HG03432 (cell line): ENCODE data around the gene HECTD4.
A peak's percentile ranks its signal among the peaks of the same experiment; 100 is the strongest.
"Not testable (repeated sequence)": the region's sequence is repeated elsewhere in the genome, so short reads cannot be mapped to it uniquely, and the experiment has no call there.

ENCODE experiments used
- ATAC-seq: cut with Tn5 transposase; IDR thresholded peaks from one replicate; pipeline ENCODE4 v1.9.1; 2021; ENCODE audit warnings: mild to moderate bottlenecking, moderate library complexity; ENCODE audit not compliant: unreplicated experiment

The HECTD4 gene

DNA sequence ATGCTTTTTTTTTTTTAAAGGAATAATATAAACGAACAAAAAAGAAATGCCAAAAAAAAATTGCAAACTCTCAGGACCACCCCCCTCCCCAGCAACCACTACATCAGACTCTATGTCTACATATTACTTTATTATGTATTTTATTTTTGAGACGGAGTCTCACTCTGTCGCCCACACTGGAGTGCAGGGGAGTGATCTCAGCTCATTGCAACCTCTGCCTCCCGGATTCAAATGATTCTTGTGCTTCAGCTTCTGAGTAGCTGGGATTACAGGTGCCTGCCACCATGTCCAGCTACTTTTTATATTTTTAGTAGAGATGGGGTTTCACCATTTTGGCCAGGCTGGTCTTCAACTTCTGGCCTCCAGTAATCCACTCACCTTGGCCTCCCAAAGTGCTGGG, 22.9 kb downstream of the HECTD4 start:
- ATAC-seq = no peak

DNA sequence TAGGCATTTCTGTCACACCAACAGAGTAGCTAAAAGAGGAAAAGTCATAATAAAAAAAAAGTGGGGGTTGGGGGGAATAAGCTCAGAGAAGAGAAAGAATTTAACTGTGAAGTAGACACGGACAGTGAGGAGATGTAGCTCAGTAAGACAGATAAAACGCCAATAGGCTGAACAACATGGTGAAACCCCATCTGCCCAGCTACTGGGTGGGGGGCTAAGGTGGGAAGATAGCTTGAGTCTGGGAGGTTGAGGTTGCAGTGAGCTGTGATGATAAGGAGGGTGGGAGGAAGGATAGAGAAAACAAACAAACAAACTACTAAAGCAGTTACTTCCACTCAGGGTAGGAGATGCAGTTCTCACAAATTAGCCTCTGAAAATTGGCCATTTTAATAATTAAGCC, 25.0 kb downstream of the HECTD4 start:
- no peak for ATAC-seq

DNA sequence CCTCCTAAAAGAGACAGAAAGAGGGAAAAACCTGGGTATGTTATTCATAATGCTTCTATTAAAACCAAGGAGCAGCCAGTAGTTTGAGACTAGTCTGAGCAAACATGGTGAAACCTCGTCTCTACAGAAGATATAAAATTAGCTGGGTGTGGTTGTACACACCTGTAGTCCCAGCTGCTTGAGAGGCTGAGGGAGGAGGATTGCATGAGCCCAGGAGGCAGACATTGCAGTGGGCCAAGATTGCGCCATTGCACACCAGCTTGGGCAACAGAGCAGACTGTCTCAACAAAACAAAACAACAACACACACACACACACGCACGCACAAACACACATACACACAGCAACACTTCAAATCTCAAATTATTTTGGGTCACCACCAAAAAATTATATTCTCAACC, 27.8 kb downstream of the HECTD4 start:
- ATAC-seq = no peak

DNA sequence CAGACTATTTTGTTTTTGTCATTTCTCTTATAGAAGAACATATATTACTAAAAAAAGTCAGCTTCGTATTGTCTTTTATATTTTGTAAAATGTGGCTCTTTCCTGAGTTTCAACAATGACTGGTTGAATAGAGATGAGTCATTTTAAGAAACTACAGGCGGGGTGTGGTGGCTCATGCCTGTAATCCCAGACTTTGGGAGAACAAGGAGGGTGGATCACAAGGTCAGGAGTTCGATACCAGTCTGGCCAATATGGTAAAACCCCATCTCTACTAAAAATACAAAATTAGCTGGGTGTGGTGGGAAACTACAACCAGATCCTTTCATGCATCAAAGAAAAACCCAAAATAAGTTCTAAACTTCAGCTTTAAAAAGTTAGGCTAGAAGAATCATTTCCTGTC, 28.8 kb downstream of the HECTD4 start:
- ATAC-seq = no peak

DNA sequence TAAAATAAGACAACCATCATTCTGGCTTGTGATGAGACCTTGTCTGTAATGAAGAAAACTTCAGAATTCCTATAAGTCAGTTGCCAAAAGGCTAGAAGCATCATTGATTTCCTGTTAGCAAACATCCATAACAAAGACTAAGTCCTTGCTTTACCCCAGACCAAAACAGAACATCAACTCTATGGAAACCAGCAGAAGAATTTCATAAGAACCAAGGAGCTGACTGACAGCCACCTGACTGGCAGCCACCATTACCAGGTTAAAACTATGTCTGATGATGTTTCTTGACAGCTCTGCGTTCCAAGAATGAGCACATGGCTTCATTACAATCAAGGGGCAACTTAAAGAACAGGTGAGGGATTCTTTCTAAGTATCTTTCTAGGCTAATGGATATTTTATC, 29.3 kb downstream of the HECTD4 start:
- ATAC-seq = no peak

DNA sequence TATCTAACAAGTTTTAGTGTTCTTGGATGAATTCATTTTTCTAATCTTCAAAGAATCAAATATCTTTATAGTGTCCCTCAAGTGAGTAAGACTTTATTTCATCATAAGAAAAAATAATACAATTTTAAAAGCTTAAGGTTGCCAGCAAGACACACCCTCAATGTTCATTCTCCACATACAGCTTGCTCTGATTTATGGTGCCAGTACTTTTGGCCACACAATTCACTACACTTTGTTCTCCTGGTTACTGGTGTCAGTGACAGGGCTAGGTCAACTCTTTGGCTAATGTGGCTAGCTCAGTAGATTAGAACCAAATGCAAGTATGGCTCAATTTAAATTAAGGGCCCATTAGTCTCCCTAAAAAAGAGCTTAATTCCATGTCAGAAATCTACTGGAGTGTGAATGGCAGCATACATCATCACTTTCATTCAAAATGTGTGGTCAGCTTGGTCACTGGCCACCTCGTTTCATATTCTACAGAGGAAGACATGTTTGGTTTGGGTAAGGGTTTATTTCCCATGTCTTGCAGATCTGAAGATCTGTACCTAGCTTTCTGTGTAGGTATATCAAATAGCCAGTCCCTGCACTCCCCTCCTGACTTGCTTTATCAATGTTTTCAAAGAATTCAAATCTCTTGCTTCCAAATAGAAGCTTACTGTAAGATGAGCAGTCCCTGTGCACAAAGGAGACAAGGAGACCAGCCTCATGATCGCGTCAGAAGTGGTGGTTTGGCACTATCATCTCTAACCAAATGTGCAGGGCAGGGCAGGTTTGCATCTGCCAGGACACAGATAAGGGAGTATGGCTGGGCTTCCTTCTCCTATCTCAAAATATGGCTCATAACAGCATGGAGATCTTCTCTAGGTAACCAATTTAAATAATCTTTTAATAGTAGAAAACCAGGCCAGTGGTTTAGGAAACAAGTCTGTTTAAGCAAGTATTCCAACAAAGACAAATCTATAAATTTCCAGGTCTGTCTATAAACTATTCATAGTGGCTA, 31.3 kb downstream of the HECTD4 start:
- no peak for ATAC-seq

DNA sequence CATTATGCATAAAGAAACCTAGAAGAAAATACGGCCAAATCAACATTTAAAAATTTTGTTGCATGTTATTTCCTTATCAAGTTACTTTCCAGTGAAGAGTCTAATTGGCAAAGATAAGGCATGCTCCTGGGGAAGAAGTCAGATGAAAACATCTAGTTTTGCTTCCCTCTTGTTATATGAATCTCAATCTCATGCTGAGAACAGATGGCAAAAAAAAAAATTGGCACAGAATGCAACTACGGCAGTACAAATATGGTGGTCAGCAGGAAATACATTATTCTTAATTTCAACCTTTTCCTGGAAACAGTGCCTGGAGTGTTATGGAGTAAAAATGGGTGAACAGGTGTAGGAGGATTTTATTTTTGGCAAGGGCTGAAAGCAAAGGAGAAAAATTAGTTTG, 32.8 kb downstream of the HECTD4 start:
- ATAC-seq = no peak

DNA sequence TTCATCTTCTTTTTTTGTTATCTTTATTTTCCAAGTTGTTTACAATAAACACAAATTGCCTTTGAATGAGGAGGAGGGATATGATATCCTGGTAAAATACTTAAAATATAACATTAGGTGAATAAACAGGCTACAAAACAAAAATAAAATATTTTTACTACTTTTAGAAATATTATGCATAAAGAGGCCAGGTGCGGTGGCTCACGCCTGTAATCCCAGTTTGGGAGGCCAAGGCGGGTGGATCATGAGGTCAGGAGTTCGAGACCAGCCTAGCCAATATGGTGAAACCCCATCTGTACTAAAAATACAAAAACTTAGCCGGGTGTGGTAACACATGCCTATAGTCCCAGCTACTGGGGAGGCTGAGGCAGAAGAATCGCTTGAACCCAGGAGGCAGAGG, 33.3 kb downstream of the HECTD4 start:
- not testable (repeated sequence) for ATAC-seq

DNA sequence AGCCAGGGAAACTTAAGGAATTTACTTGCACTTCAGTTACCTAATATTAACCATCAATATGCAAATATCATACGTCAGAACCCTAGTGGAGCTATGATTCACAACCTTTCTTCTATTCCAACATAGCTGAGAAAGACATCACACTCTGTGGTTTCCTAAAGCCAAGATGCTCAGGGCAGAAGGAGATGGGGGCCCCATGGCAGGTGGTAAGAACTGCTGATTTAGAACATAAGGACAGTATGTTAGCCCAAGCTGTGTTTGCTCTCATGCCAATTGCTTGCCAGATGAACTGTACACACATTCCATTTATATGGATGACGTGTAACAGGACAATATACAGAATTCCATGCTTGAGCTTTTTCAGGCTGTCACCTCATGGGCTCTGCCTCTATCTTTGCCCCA, 34.6 kb downstream of the HECTD4 start:
- ATAC-seq = peak; percentile 64

DNA sequence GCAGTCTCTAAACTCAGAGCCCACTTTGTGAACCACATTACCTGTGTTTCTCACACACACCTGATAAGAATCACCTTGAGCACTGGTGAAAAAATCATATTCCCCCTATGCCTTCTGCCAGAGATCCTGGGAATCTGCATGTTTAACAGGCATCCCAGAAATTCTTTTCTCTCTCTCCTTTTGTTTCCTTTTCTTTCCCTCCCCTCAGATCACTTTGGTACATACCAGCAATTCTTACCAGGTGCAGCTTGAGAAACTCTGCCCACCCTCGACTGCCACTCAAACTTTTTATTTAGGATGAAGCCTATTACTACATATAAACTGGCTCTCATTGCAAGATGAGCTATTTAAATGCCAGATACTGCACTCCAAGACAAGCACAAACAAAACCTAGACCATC, 36.0 kb downstream of the HECTD4 start:
- ATAC-seq = no peak

DNA sequence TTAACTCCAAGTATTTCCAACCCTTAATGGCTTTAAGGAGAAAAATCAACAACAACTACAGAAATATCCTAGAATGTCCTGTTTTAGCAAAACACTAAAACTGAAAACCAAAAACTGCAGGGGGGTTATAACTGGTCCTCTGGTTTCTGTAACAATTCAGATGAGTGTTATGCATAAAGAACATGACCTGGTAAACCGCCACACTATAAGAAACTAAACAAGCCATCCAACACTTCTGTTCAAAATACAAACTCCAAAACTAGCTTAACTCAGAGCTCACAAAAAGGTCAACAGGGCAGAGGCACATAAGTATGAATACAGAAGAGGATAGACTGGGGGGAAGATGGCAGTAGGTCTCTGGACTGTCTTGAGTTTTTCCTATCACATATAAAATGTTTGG, 38.0 kb downstream of the HECTD4 start:
- no peak for ATAC-seq

DNA sequence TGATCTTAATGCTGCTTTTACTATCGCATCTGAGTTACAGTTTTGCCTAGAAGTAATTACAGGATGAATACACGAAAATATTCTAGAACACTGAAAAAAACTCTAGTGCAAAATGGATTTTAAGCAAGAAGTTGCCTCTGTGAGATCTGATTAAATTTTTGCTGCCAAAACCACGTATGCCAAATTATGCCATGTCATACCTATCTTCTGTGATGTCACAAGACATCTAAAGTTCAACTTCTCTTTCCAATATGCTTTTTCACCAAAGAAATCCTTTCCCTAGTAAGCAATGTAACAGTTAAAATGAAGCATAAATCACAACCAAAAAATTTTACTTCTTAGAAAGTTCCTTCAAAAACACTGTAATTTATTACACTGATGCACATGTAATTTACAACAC, 39.6 kb downstream of the HECTD4 start:
- ATAC-seq = no peak

DNA sequence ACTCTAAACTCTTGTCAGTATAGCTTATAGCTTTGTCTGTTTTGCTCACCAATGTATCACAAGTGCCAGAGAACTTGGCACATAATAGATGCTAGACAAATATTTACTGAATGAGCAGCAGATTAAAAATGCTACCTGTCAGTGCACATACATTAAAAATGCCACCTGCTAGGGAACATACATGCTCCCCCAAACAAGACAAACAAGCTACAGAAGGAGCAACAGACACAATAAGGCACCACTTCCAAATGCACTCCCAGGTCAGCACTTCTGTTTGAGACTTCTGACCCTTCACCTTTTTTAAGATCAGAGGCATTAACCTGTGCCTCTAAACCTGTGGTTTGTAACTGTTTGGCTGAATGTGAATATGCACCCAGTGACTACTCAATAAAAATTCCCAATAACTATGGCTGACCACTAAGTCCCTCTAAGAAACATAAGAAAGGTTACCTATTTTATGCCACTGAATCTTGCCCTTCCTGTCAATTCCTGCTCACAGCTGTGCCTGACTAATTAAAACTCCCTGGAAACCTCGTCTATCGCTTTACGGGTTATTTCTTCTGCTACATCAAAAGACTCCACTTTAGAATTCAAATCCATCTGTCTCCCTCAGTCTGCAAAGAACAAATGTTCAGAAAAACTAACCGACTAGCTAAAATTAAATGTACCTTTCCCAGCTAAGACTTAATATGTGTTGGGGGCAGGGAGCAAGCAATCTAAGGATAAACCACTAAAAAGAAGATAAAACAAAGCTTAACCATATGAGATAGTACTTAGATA, 41.0 kb downstream of the HECTD4 start:
- no peak for ATAC-seq

DNA sequence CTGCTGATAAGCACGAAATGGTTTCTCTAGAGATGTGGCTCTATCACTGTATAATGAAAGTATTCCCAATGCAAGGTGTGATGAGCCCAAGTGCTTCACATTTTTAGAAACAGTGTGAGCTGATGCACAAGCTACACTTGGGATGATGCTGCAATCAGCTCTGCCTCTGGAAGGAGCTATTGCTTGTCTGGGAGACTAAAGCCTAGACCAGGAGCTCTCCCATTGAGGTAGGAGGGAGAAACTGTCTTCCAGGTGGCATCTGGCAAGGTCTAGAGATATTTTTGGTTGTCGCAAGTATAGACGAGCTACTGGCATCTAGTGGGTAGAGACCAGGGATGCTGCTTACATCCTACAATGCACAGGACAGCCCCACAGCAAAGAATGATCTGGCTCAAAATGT, 42.0 kb downstream of the HECTD4 start:
- no peak for ATAC-seq

DNA sequence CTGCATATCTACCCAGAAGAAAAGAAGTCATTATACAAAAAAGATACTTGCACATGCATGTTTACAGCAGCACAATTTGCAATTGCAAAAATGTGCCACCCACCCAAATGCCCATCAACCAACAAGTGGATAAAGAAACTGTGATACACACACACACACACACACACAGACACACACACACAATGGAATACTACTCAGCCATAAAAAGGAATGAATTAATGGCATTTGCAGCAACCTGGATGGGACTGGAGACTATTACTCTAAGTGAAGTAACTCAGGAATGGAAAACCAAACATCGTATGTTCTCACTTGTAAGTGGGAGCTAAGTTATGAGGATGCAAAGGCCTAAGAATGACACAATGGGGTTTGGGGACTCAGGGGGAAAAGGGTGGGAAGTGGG, 47.2 kb downstream of the HECTD4 start:
- not testable (repeated sequence) for ATAC-seq

DNA sequence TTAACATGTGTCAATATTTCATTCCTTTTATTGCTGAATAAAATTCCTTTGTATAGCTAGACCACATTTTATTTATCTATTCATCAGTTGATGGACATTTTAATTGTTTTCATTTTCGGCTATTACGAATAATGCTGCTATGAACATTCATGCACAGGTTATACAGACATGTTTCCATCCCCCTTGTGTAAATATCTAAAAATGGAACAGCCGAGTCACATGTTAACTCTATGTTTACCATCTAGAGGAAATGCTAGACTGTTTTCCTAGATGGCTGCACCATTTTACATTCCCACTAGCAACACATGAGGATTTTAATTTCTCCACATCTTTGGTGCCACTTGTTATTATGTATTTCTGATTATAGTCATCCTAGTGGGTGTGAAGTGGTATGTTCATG, 49.2 kb downstream of the HECTD4 start:
- no peak for ATAC-seq

DNA sequence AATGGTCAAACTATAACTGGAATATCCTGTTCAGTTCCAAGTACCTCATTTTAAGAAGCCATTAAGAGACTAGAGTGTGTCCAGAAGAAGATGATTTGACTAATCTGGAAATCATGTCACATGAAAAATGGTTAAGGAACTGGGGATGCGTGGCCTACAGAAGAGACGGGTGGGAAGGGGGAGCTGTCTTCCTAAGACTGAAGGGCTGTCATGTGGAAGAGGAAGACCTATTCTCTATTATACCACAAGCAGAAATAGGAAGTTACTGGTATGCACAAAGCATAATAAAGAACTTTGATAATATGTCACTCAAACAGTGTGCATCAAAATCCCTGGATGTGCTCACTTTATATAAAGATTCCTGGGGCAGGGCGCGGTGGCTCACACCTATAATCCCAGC, 50.3 kb downstream of the HECTD4 start:
- ATAC-seq = no peak

DNA sequence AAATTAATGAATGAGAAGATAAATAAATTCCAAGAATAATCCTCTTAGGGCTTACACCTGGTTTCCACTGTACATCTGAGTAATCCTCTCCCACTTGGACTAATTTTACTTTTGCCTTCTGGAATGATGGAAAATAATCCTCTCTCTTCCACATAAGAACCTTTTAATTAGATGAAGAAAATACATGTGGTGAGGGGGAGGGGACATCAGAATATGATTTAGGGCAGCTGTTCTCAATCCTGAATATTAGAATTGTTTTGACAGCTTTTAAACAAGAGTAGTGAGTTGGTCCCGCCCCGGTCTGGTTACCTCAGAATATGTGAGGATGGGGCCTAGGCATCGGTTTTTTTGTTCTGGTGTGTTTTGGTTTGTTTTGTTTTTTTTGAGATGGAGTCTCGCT, 51.5 kb downstream of the HECTD4 start:
- ATAC-seq = no peak

DNA sequence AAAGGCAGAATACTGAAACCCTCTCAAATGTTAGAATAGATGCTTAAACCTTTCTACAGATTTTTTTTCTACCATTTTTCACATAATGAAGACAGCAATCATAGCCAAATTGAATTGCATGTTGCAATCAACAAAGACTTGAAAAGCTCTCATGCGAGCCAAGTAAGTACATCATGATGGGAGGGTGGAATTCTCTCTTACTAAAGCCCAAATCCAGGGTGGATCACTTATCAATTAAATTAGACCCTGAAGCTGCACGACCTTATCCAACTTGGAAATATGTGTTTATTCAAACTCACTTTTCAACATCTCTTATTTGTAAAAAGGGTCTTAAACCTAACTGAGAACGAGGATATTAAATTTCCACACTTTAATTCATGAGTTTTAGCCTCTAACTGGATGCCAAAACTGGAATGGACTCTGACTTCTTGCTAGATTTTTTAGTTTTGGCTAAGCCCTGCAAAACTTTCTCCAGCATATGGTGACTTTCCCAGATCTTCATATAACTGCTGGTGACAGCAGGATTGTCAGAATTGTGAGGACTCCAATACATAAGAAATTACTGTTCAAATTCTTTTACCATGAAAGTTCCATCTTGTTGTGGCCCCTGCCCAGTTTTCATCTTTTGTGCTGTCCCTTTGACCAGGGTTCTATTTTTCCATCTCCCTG, 53.6 kb downstream of the HECTD4 start:
- ATAC-seq = no peak

DNA sequence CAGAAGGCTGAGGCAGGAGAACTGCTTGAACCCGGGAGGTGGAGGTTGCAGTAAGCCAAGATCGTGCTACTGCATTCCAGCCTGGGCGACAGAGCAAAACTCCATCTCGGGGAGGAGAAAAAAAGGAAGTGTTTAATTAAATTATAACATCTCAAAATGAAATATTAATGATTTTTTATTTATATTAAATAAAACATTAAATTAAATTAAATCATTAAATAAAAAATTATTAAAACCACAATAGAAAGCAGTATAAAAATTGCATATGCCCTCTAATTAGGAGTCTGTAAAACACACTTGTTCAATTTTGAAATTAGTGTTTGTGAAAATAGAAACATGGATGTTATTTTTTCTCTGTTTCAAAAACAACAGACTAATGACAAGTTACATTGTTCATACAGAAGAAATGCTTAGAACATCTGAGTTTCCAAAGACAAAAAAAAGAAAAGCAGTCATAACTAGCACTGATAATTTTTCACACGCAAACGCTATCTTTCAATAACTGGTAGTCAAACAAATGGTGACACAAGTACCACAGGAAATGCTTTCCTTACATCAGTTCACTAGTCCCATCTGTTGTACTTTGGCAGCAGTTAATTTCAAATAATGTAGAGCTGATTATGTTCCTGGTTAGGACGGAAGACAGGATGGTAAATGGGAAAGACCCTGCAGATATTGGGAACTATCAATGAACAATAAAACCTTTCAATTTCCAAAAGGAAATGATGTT, 54.9 kb downstream of the HECTD4 start:
- ATAC-seq = no peak
